CD14-positive monocyte (primary cell): ENCODE measurements around the gene IPMK. TPM values are rescaled to one million over a fixed set of nuclear protein-coding genes. Genes with fewer than 3 reads are reported as not detected.

Experiments used
- DNase-seq, 3 donors: peaks; one replicate each; pipeline ENCODE4 v3.0.0-alpha.2; 2011 to 2022
- H2AFZ ChIP-seq: 2 replicates; pipeline ENCODE4 v1.6.0; 2012; ENCODE audit warnings: mild to moderate bottlenecking, low read depth, low read length, inconsistent platforms; ENCODE audit not compliant: insufficient read depth, poor library complexity, severe bottlenecking
- H3K27ac ChIP-seq, 2 donors: 1 replicate in 1 of 2; 2 replicates in 1 of 2; pipeline ENCODE4 v1.5.1; 2012 to 2013; ENCODE audit warnings: low read length in 2 of 2, control low read depth in 1 of 2, inconsistent platforms in 1 of 2, low read depth in 1 of 2, mild to moderate bottlenecking in 1 of 2
- H3K27me3 ChIP-seq, 2 donors: one replicate each; pipeline versions ENCODE4 v1.6.0 to v1.6.1; 2011 to 2013; ENCODE audit warnings: low read length in 2 of 2; ENCODE audit not compliant: control insufficient read depth in 2 of 2, insufficient read depth in 2 of 2
- H3K36me3 ChIP-seq, 2 donors: replicated peaks in 1 of 2; 1 replicate in 1 of 2; 2 replicates in 1 of 2; pipeline versions ENCODE4 v1.5.1 to v1.6.1; 2012 to 2013; ENCODE audit warnings: low read length in 2 of 2, control low read depth in 1 of 2, inconsistent platforms in 1 of 2, mild to moderate bottlenecking in 1 of 2; ENCODE audit not compliant: insufficient read depth in 2 of 2, control insufficient read depth in 1 of 2
- H3K4me1 ChIP-seq, 2 donors: 1 replicate in 1 of 2; 2 replicates in 1 of 2; pipeline versions ENCODE4 v1.5.1 to v1.6.1; 2012 to 2013; ENCODE audit warnings: low read length in 2 of 2, control low read depth in 1 of 2, inconsistent platforms in 1 of 2, mild to moderate bottlenecking in 1 of 2, moderate library complexity in 1 of 2; ENCODE audit not compliant: insufficient read depth in 2 of 2, control insufficient read depth in 1 of 2
- H3K4me2 ChIP-seq: replicated peaks from 2 replicates; pipeline ENCODE3; 2012; ENCODE audit warnings: low read length, moderate library complexity, mild to moderate bottlenecking; ENCODE audit not compliant: poor library complexity, severe bottlenecking; ENCODE audit errors: extremely low read depth
- H3K4me3 ChIP-seq, 3 experiments: fragments of 200-600 bp in 1 of 3; sonication (generic) in 1 of 3; replicated peaks in 1 of 3; 1 replicate in 2 of 3; 2 replicates in 1 of 3; pipeline ENCODE4 v1.5.1; 2011 to 2013; ENCODE audit warnings: low read length in 3 of 3, mild to moderate bottlenecking in 3 of 3, control low read depth in 2 of 3, low read depth in 2 of 3, inconsistent platforms in 1 of 3, moderate library complexity in 1 of 3
- H3K79me2 ChIP-seq: 2 replicates; pipeline ENCODE4 v1.6.0; 2012; ENCODE audit warnings: mild to moderate bottlenecking, control low read depth, inconsistent platforms, low read length, moderate library complexity; ENCODE audit not compliant: insufficient read depth
- H3K9ac ChIP-seq: 2 replicates; pipeline ENCODE4 v1.6.0; 2017; ENCODE audit warnings: low read length, mild to moderate bottlenecking; ENCODE audit not compliant: insufficient read depth, poor library complexity, severe bottlenecking
- H3K9me3 ChIP-seq, 2 donors: replicated peaks in 1 of 2; 1 replicate in 1 of 2; 2 replicates in 1 of 2; pipeline versions ENCODE4 v1.5.1 to v1.6.1; 2012 to 2013; ENCODE audit warnings: low read length in 2 of 2, control low read depth in 1 of 2; ENCODE audit not compliant: control insufficient read depth in 1 of 2, insufficient read depth in 1 of 2
- H4K20me1 ChIP-seq: 2 replicates; pipeline ENCODE4 v1.6.0; 2012; ENCODE audit warnings: mild to moderate bottlenecking, low read length, control low read depth, moderate library complexity; ENCODE audit not compliant: insufficient read depth
- H3K27ac Mint-ChIP-seq, 7 donors: one replicate each; pipeline ENCODE4 v1.8.0; 2020; ENCODE audit warnings: mild to moderate bottlenecking in 7 of 7, mixed read lengths in 7 of 7, moderate library complexity in 6 of 7, inconsistent platforms in 2 of 7
- H3K27me3 Mint-ChIP-seq, 3 donors: one replicate each; pipeline ENCODE4 v1.8.0; 2021 to 2022; ENCODE audit warnings: low read depth in 3 of 3, mild to moderate bottlenecking in 3 of 3, mixed read lengths in 3 of 3, moderate library complexity in 3 of 3, inconsistent platforms in 1 of 3
- H3K36me3 Mint-ChIP-seq, 2 donors: one replicate each; pipeline ENCODE4 v1.8.0; 2020; ENCODE audit warnings: mixed read lengths in 2 of 2, inconsistent platforms in 1 of 2, mild to moderate bottlenecking in 1 of 2
- H3K4me1 Mint-ChIP-seq: one replicate; pipeline ENCODE4 v1.8.0; 2020; ENCODE audit warnings: mild to moderate bottlenecking, mixed read lengths
- H3K4me3 Mint-ChIP-seq, 2 donors: one replicate each; pipeline ENCODE4 v1.8.0; 2020; ENCODE audit warnings: mild to moderate bottlenecking in 2 of 2, mixed read lengths in 2 of 2, moderate library complexity in 1 of 2
- H3K9me3 Mint-ChIP-seq, 7 donors: one replicate each; pipeline ENCODE4 v1.8.0; 2020 to 2022; ENCODE audit warnings: mixed read lengths in 7 of 7, mild to moderate bottlenecking in 6 of 7, moderate library complexity in 6 of 7, inconsistent platforms in 2 of 7
- WGBS: methylation state at CpG from one replicate; pipeline ENCODE4 v1.1.5; 2013; ENCODE audit warnings: missing lambda C conversion rate; ENCODE audit not compliant: insufficient coverage; 5-methylcytosine and 5-hydroxymethylcytosine counted together
- intact Hi-C, 2 donors: fragments of 100-400 bp; cut with micrococcal nuclease; formaldehyde crosslinking; loops; one replicate each; pipeline versions ENCODE4 v1.15.0 to v1.15.1; 2023
- polyA plus RNA-seq, 3 donors: library from polyadenylated mRNA; depleted of rRNA in 1 of 3; unstranded in 2 of 3; stranded (reverse) in 1 of 3; fragments of 300-500 nt in 2 of 3; fragments of >200 nt in 1 of 3; fragmentation: Illumina TruSeq in 2 of 3; gene quantifications; 1 replicate in 2 of 3; 2 replicates in 1 of 3; pipeline ENCODE4 v1.2.3, GENCODE V29; 2012 to 2021
- TF ChIP-seq, protein P1 (sequence below): fragments of 200-600 bp; IDR thresholded peaks from one replicate; pipeline ENCODE4 v1.8.0; 2022; ENCODE audit warnings: antibody characterized with exemption, mild to moderate bottlenecking

IPMK gene
- polyA plus RNA-seq, 3 donors = 6.1 to 10.9 (median 8.8) TPM

DNA sequence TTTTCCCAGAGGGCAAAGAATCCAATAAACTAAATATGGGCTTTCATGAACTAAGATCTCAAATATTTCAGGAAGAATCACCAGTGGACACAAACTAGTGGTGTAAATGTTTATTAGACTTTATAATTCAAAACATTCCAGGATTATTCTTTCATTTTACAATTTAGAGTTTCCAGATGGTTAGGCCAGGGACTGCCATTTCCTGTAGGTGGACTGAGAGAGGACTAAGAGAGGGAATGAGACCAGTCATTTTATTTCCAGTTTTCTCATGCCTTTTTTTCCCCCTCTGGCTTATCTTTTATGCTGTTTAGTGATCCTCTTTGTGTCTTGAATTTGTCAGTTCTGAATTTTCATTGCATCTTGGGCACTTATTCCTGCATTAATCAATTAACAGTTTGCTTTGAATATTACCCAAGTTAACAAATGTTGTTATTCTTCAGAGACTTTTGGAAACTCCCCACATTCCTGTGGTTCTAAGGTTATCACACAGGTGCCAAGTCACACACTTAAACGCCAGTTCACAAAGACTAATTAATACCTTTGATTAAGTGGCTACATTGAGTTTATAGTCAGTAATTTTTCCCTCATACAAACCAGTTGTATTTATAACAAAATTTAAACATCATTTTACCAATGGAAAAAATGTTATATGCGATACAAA lies 13.5 kb upstream of the IPMK start:
- no CpG with 5 or more reads among the region's 2 CpGs for WGBS
- no peaks in the 10 kb centered on the region for H3K36me3 ChIP-seq
- DNase-seq = no peak
- no peaks in the 10 kb centered on the region for H3K79me2 ChIP-seq
- intact Hi-C loops = no loop called here
- H3K4me1 Mint-ChIP-seq = peaks cover 21% of the 10 kb centered on the region
- H3K9me3 Mint-ChIP-seq = peaks cover 0 to 2% (median 0%) of the 10 kb centered on the region in 7 donors
- H3K36me3 Mint-ChIP-seq = peaks cover 6 to 12% of the 10 kb centered on the region in 2 donors
- H2AFZ ChIP-seq = no peak overlapping the region
- no peak overlapping the region for H3K27ac Mint-ChIP-seq
- H3K9ac ChIP-seq = no peak overlapping the region
- H3K27ac ChIP-seq = no peak overlapping the region
- H3K4me3 Mint-ChIP-seq = no peak overlapping the region
- no peaks in the 10 kb centered on the region for H3K27me3 ChIP-seq
- no peaks in the 10 kb centered on the region for H4K20me1 ChIP-seq
- TF ChIP-seq, protein P1, sequence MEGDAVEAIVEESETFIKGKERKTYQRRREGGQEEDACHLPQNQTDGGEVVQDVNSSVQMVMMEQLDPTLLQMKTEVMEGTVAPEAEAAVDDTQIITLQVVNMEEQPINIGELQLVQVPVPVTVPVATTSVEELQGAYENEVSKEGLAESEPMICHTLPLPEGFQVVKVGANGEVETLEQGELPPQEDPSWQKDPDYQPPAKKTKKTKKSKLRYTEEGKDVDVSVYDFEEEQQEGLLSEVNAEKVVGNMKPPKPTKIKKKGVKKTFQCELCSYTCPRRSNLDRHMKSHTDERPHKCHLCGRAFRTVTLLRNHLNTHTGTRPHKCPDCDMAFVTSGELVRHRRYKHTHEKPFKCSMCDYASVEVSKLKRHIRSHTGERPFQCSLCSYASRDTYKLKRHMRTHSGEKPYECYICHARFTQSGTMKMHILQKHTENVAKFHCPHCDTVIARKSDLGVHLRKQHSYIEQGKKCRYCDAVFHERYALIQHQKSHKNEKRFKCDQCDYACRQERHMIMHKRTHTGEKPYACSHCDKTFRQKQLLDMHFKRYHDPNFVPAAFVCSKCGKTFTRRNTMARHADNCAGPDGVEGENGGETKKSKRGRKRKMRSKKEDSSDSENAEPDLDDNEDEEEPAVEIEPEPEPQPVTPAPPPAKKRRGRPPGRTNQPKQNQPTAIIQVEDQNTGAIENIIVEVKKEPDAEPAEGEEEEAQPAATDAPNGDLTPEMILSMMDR = no peak
- no peak overlapping the region for H3K4me3 ChIP-seq
- peaks cover 25 to 26% of the 10 kb centered on the region in 2 donors for H3K4me1 ChIP-seq
- H3K4me2 ChIP-seq = no peak overlapping the region
- no peaks in the 10 kb centered on the region for H3K9me3 ChIP-seq
- no peaks in the 10 kb centered on the region for H3K27me3 Mint-ChIP-seq

DNA sequence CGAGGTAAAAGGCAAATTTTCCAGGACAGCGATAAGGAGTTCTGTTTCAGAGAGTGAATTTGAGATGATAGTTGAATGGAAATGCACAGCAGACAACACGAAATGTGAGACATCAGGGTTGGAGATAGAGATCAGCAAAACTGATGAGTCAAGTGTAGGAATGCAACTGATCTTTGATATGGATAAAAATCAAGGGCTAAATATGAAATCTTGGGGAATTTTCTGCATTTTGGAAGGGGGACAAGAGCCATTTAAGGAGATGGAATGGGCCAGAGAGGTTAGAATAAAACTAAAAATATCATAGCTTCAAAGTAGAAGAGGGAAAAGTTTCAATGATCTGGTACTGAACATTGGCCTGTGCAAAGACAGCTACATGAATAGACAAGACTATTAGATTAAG lies 12.8 kb upstream of the IPMK start:
- H3K36me3 Mint-ChIP-seq = peaks cover 6 to 12% of the 10 kb centered on the region in 2 donors
- Histone ChIP-seq H3K79me2 (no peaks in the 10 kb centered on the region), H3K4me2 (no peak overlapping the region), H3K4me1 (peaks cover 25 to 26% of the 10 kb centered on the region in 2 donors), H3K9ac (no peak overlapping the region), H3K4me3 (no peak overlapping the region), H3K36me3 (no peaks in the 10 kb centered on the region), H2AFZ (no peak overlapping the region), H3K27ac (no peak overlapping the region), H3K27me3 (no peaks in the 10 kb centered on the region), H3K9me3 (no peaks in the 10 kb centered on the region), H4K20me1 (no peaks in the 10 kb centered on the region)
- no peaks in the 10 kb centered on the region for H3K27me3 Mint-ChIP-seq
- TF ChIP-seq, protein P1 = no peak
- peaks cover 0 to 2% (median 0%) of the 10 kb centered on the region in 7 donors for H3K9me3 Mint-ChIP-seq
- no peak for DNase-seq
- no peak overlapping the region for H3K27ac Mint-ChIP-seq
- H3K4me3 Mint-ChIP-seq = no peak overlapping the region
- peaks cover 21% of the 10 kb centered on the region for H3K4me1 Mint-ChIP-seq
- intact Hi-C loops = no loop called here
- WGBS = 97% methylated on average over 3 of the region's 3 CpGs
